Endodermal cell (in vitro differentiated cells): Measurements from ENCODE around the gene PLCXD3. TPM values are rescaled to one million over a fixed set of nuclear protein-coding genes. Genes with fewer than 3 reads are reported as not detected.
A peak's percentile ranks its signal among the peaks of the same experiment; 100 is the strongest.

Experiments
- DNase-seq: peaks from one replicate; pipeline ENCODE4 v3.0.0-alpha.2; 2017
- H3K27ac ChIP-seq: 2 replicates; pipeline ENCODE4 v1.5.1; 2013; ENCODE audit warnings: mild to moderate bottlenecking, low read depth, low read length, moderate library complexity
- H3K27me3 ChIP-seq: 2 replicates; pipeline ENCODE4 v1.6.1; 2013; ENCODE audit warnings: mild to moderate bottlenecking, low read length, moderate library complexity; ENCODE audit not compliant: insufficient read depth, control insufficient read depth, poor library complexity, severe bottlenecking
- H3K36me3 ChIP-seq: 2 replicates; pipeline ENCODE4 v1.7.0; 2013; ENCODE audit warnings: mild to moderate bottlenecking, low read length, moderate library complexity; ENCODE audit not compliant: control insufficient read depth, insufficient read depth
- H3K4me1 ChIP-seq: one replicate; pipeline ENCODE4 v1.7.0; 2013; ENCODE audit warnings: low read length; ENCODE audit not compliant: control insufficient read depth, insufficient read depth
- H3K4me3 ChIP-seq: 2 replicates; pipeline ENCODE4 v1.5.1; 2013; ENCODE audit warnings: mild to moderate bottlenecking, low read length, moderate library complexity
- H3K9ac ChIP-seq: 2 replicates; pipeline ENCODE4 v1.6.1; 2013; ENCODE audit warnings: mild to moderate bottlenecking, low read length, moderate library complexity; ENCODE audit not compliant: poor library complexity, severe bottlenecking; ENCODE audit errors: extremely low read depth
- H3K9me3 ChIP-seq: 2 replicates; pipeline ENCODE4 v1.6.1; 2013; ENCODE audit warnings: mild to moderate bottlenecking, low read length, moderate library complexity; ENCODE audit not compliant: control insufficient read depth
- H3K27ac Mint-ChIP-seq: 2 replicates; pipeline ENCODE4 v1.8.0; 2020; ENCODE audit warnings: mixed read lengths
- H3K27me3 Mint-ChIP-seq: 2 replicates; pipeline ENCODE4 v1.8.0; 2021; ENCODE audit warnings: mild to moderate bottlenecking, mixed read lengths; ENCODE audit not compliant: insufficient read depth
- H3K36me3 Mint-ChIP-seq: 2 replicates; pipeline ENCODE4 v1.8.0; 2020; ENCODE audit warnings: low read depth, mixed read lengths
- H3K4me1 Mint-ChIP-seq: 2 replicates; pipeline ENCODE4 v1.8.0; 2020; ENCODE audit warnings: mixed read lengths
- H3K4me3 Mint-ChIP-seq: 2 replicates; pipeline ENCODE4 v1.8.0; 2020; ENCODE audit warnings: mild to moderate bottlenecking, moderate library complexity, mixed read lengths
- H3K9me3 Mint-ChIP-seq: 2 replicates; pipeline ENCODE4 v1.8.0; 2020; ENCODE audit warnings: mild to moderate bottlenecking, mixed read lengths
- WGBS, 2 experiments: methylation state at CpG; one replicate each; pipeline versions ENCODE4 v1.1.5 to v1.1.7; 2013; ENCODE audit warnings: missing lambda C conversion rate in 2 of 2, mixed read lengths in 1 of 2; ENCODE audit not compliant: insufficient coverage in 1 of 2, insufficient read length in 1 of 2; 5-methylcytosine and 5-hydroxymethylcytosine counted together
- total RNA-seq, 2 donors: library from RNA; stranded (reverse); fragmentation: NEBNext Ultra II Directional in 1 of 2; extraction: Animal tissue kit (Norgen Biotek cat#: 25700) in 1 of 2; gene quantifications; 2 replicates in 1 of 2; 3 replicates in 1 of 2; pipeline ENCODE4 v1.2.1, GENCODE V29; 2021
- TF ChIP-seq, protein P1 (sequence below): fragments of 200-600 bp; sonication (generic); conservative IDR thresholded peaks from 2 replicates; pipeline ENCODE4 v1.5.0; 2021; ENCODE audit warnings: antibody characterized with exemption, mild to moderate bottlenecking

PLCXD3 gene
- total RNA-seq, 2 donors from 2014 or later = 41.8 to 43.3 TPM

DNA sequence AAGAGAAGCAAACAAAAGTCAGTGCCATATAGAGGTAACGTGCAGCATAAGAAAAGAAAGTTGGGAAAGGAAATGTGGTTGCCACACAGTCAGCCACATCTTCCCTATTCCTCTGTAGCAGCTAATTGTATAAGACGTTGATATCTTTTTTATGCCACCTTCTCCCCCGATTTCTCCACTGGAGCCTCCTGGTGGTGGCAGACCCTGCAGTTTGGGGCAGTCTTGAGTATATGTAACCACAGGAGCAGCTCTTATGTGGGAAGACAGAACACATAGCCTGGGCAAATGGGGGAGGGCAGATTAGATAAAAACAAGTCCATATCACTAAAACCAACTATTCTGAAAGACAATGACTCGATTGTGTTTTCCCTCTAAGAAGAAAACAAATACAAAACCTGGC, 99.7 kb downstream of the PLCXD3 start:
- no peak overlapping the region for H3K4me3 ChIP-seq
- Mint-ChIP-seq H3K9me3 (no peaks in the 10 kb centered on the region), H3K4me1 (peaks cover 66% of the 10 kb centered on the region), H3K4me3 (no peak overlapping the region), H3K27me3 (no peaks in the 10 kb centered on the region), H3K27ac (peak overlapping the region; percentile 70), H3K36me3 (peaks cover 2% of the 10 kb centered on the region)
- 53 to 82% methylated on average over 3 to 4 of the region's 4 CpGs for WGBS, 2 experiments
- no peaks in the 10 kb centered on the region for H3K9me3 ChIP-seq
- no peak overlapping the region for H3K27ac ChIP-seq
- H3K4me1 ChIP-seq = peaks cover 16% of the 10 kb centered on the region
- H3K36me3 ChIP-seq = no peaks in the 10 kb centered on the region
- TF ChIP-seq, protein P1, sequence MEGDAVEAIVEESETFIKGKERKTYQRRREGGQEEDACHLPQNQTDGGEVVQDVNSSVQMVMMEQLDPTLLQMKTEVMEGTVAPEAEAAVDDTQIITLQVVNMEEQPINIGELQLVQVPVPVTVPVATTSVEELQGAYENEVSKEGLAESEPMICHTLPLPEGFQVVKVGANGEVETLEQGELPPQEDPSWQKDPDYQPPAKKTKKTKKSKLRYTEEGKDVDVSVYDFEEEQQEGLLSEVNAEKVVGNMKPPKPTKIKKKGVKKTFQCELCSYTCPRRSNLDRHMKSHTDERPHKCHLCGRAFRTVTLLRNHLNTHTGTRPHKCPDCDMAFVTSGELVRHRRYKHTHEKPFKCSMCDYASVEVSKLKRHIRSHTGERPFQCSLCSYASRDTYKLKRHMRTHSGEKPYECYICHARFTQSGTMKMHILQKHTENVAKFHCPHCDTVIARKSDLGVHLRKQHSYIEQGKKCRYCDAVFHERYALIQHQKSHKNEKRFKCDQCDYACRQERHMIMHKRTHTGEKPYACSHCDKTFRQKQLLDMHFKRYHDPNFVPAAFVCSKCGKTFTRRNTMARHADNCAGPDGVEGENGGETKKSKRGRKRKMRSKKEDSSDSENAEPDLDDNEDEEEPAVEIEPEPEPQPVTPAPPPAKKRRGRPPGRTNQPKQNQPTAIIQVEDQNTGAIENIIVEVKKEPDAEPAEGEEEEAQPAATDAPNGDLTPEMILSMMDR = peak; percentile 78
- H3K9ac ChIP-seq = no peak overlapping the region
- peak; percentile 82 for DNase-seq
- no peaks in the 10 kb centered on the region for H3K27me3 ChIP-seq

DNA sequence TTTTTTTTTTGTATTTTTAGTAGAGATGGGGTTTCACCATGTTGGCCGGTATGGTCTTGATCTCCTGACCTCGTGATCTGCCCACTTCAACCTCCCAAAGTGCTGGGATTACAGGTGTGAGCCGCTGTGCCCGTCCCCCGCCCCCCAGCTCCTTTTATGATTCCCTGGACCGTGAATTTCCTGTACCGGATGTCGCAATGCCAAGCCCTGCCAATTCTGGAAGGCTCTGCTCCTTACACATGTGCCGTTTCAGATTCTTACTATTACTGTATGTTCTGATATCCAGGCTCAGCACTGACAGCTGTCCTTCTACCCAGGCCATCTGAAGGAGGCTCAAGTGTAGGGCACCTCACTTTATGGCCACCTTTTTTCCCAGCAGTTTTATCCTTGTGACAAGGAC, 100.1 kb downstream of the PLCXD3 start:
- Histone ChIP-seq H3K36me3 (no peaks in the 10 kb centered on the region), H3K9me3 (no peaks in the 10 kb centered on the region), H3K9ac (no peak overlapping the region), H3K4me3 (no peak overlapping the region), H3K27me3 (no peaks in the 10 kb centered on the region), H3K4me1 (peaks cover 16% of the 10 kb centered on the region), H3K27ac (no peak overlapping the region)
- H3K27ac Mint-ChIP-seq = peak overlapping the region; percentile 70
- no peaks in the 10 kb centered on the region for H3K27me3 Mint-ChIP-seq
- DNase-seq = no peak
- 78 to 85% methylated on average over 5 to 9 of the region's 9 CpGs for WGBS, 2 experiments
- H3K9me3 Mint-ChIP-seq = no peaks in the 10 kb centered on the region
- H3K36me3 Mint-ChIP-seq = peaks cover 2% of the 10 kb centered on the region
- no peak overlapping the region for H3K4me3 Mint-ChIP-seq
- TF ChIP-seq, protein P1 = no peak
- H3K4me1 Mint-ChIP-seq = peaks cover 67% of the 10 kb centered on the region

DNA sequence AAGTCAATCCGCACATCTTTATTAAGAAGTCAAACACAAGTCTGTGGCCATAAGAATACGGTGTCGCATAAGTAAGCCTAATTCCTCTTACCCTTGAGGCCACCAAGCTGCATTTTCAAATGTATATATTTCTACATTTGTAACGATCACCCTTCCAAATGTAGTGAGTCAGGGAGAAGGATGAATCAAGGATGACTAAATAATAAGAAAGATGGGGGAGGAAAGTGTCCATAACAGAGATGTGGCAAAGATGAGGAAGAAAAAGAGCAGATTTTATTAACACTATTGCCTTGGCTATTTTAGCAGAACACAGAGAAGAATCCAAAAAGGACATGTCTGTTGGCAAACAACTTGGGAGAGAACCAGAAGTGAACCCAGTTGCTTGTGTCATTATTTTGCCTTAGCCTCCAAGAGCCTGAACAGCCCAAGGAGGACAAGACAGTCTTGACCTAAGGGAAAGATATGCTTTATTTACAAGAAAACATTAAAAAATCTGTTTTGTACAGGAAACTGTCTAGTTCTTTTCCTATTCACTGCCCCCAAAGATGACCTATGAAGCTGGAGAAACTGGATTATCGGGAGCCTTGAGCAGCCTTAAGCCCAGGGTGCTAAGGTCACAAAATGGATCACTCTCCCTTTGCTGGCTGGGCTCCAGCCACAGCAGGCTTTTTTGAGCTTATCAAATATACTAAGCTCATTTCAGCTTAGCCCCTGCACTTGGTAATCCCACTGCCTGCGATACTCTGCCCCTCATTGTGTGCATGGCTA, 101.5 kb downstream of the PLCXD3 start:
- Histone ChIP-seq H3K9me3 (peaks cover 2% of the 10 kb centered on the region), H3K27ac (no peak overlapping the region), H3K4me1 (peaks cover 16% of the 10 kb centered on the region), H3K27me3 (no peaks in the 10 kb centered on the region), H3K36me3 (no peaks in the 10 kb centered on the region), H3K4me3 (peak overlapping the region; percentile 2), H3K9ac (no peak overlapping the region)
- Mint-ChIP-seq H3K9me3 (no peaks in the 10 kb centered on the region), H3K27me3 (no peaks in the 10 kb centered on the region), H3K27ac (peak overlapping the region; percentile 16), H3K36me3 (peaks cover 6% of the 10 kb centered on the region), H3K4me1 (peaks cover 65% of the 10 kb centered on the region), H3K4me3 (no peak overlapping the region)
- 64 to 80% methylated on average over 2 to 6 of the region's 6 CpGs for WGBS, 2 experiments
- peak; percentile 52 for DNase-seq
- TF ChIP-seq, protein P1 = no peak
